DLD1 (cell line): ENCODE results near the gene ZNF433.
"Not testable (repeated sequence)": the region's sequence is repeated elsewhere in the genome, so short reads cannot be mapped to it uniquely, and the experiment has no call there.

ENCODE experiments used
- in situ Hi-C: cut with HindIII; loops from 2 replicates; pipeline ENCODE4 v1.10.0; 2017; ENCODE audit warnings: low sequenced_read_pairs

ZNF433 gene

GRCh38 chr19:12035220-12036172 is at the start of gene ZNF433:
Gene ZNF433, minus strand, starts transcription at chr19:12035679. Its CDS starts 140 bp downstream, at chr19:12035539.
- in situ Hi-C loops, result no loop called here

- in situ Hi-C loops, result not testable (repeated sequence)
These were observed 47.9 kb upstream of the ZNF433 start for GRCh38 chr19:12083336-12083735.

GRCh38 chr19:12077375-12077774 is 41.9 kb upstream of the ZNF433 start:
- in situ Hi-C loops, result no loop called here

GRCh38 chr19:12076331-12076730 is 40.9 kb upstream of the ZNF433 start:
- in situ Hi-C loops, result not testable (repeated sequence)

GRCh38 chr19:12075538-12076139 is 40.2 kb upstream of the ZNF433 start:
- in situ Hi-C loops, result no loop called here

GRCh38 chr19:12064590-12065538 is 29.4 kb upstream of the ZNF433 start, which contains the start of gene ZNF844:
Gene ZNF844, plus strand, starts transcription at chr19:12064731. Its CDS starts 143 bp downstream, at chr19:12064874.
- in situ Hi-C loops, result no loop called here

GRCh38 chr19:12055784-12056183 is 20.3 kb upstream of the ZNF433 start:
- in situ Hi-C loops, result no loop called here

GRCh38 chr19:12052497-12053169 is 17.2 kb upstream of the ZNF433 start, which contains the start of gene ZNF878:
Gene ZNF878, minus strand, starts transcription at chr19:12052961. Its CDS starts 160 bp downstream, at chr19:12052801.
- in situ Hi-C loops, result no loop called here

GRCh38 chr19:12052091-12052496 is 16.6 kb upstream of the ZNF433 start:
- in situ Hi-C loops, result no loop called here

GRCh38 chr19:12047868-12048267 is 12.4 kb upstream of the ZNF433 start:
- in situ Hi-C loops, result no loop called here

- in situ Hi-C loops, result no loop called here
These were observed 8.4 kb upstream of the ZNF433 start for GRCh38 chr19:12043752-12044422.

- in situ Hi-C loops, result no loop called here
These were observed 7.4 kb upstream of the ZNF433 start for GRCh38 chr19:12042893-12043292.

- in situ Hi-C loops, result no loop called here
These were observed 859 bp downstream of the ZNF433 start for GRCh38 chr19:12034620-12035019.

- in situ Hi-C loops, result no loop called here
These were observed 1.3 kb downstream of the ZNF433 start for GRCh38 chr19:12034198-12034597.

GRCh38 chr19:12015753-12016116 is 19.7 kb downstream of the ZNF433 start:
- in situ Hi-C loops, result no loop called here

- in situ Hi-C loops, result no loop called here
These were observed 20.3 kb downstream of the ZNF433 start for GRCh38 chr19:12015015-12015752.

GRCh38 chr19:12000152-12000981 is 35.1 kb downstream of the ZNF433 start:
- in situ Hi-C loops, result no loop called here

GRCh38 chr19:11995174-11995573 is 40.3 kb downstream of the ZNF433 start:
- in situ Hi-C loops, result no loop called here
